ENCODE data around the gene ZBTB48. TPM values are rescaled to one million over a fixed set of nuclear protein-coding genes. Genes with fewer than 3 reads are reported as not detected.
"Not testable (repeated sequence)": the region's sequence is repeated elsewhere in the genome, so short reads cannot be mapped to it uniquely, and the experiment has no call there.

ZBTB48 gene
- total RNA-seq, 2 experiments from 2014 or later = 15.0 to 18.3 TPM

- Mint-ChIP-seq H3K9me3 (no peaks in the 10 kb centered on the region), H3K4me1 (ENCODE audit: low read depth) (no peaks in the 10 kb centered on the region), H3K36me3 (ENCODE audit: low read depth) (peaks cover 17% of the 10 kb centered on the region), H3K27ac (no peak overlapping the region), H3K4me3 (no peak overlapping the region), H3K27me3 (ENCODE audit: low read depth) (no peaks in the 10 kb centered on the region)
- DNase-seq = no peak
- CTCF ChIA-PET = interaction anchor here (0.7 to 1.6 kb wide), 3 partner anchors 83 to 395 kb away, joined by 3 to 4 read pairs (median 3); no protein-coding TSS in a partner anchor
- intact Hi-C loops (cut with micrococcal nuclease) = no loop called here
These were observed 55.5 kb downstream of the ZBTB48 start for GRCh38 chr1:6635161-6635909.

DNA sequence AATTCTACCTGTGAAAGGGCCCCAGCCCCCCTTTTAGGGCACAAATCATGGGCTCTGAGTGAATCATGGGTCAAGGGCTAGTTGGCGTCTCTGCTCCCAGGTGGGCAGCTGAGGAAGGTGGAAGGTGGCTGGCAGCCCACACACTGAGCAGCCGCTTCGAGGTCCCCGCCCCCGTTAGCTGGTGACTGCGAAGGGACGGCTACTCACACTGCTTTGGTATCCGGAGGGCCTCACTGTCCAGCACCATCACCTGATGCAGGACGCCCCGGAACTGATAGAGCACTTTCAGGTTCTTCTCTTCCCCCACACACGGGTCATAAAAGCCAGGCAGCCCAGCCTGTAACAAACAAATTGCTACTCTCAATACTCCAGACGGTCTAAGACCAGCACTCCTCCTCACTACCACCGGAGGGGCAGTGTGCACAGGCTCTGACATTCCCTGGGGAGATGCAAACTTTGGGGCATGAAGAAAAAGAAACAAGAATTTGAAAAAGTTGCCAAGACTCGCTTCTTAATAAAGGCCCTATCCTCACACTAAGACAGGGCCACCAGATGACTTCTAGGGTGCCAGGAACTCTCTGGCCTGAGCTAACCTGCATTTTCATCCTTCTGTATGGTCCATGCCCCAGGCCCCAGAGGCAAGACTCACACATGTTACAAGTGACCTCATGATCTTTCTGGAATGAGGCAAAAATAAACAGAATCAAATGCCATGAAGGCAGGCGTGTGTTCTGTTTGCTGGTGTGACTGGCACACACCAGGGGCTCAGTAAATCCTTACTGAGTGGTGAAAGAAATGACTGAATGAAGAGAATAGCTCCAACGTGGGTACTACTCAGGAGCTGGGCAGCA, 56.3 kb downstream of the ZBTB48 start:
- Mint-ChIP-seq H3K36me3 (ENCODE audit: low read depth) (peaks cover 17% of the 10 kb centered on the region), H3K27me3 (ENCODE audit: low read depth) (no peaks in the 10 kb centered on the region), H3K4me3 (no peak overlapping the region), H3K27ac (no peak overlapping the region), H3K4me1 (ENCODE audit: low read depth) (no peaks in the 10 kb centered on the region), H3K9me3 (no peaks in the 10 kb centered on the region)
- intact Hi-C loops (cut with micrococcal nuclease) = no loop called here
- CTCF ChIA-PET = interaction anchor here (0.6 to 1.8 kb wide), 2 partner anchors 10 to 122 kb away, joined by 4 to 5 read pairs; no protein-coding TSS in a partner anchor
- DNase-seq = no peak

DNA sequence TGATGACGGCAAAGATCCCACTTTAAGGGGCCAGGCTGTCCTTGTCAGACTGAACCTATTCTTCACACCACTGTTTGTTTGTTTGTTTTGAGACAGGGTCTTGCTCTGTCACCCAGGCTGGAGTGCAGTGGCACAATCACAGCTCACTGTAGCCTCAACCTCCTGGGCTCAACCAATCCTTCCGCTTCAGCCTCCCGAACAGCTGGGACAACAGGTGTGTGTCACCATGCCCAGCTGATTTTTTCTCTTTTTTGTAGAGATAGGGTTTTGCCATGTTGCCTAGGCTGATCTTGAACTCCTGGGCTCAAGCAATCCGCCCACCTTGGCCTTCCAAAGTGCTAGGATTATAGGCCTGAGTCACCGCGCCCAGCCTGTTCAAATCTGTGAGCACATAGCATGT, 57.0 kb downstream of the ZBTB48 start:
- H3K9me3 Mint-ChIP-seq; H3K4me1 Mint-ChIP-seq (ENCODE audit: low read depth); H3K4me3 Mint-ChIP-seq; H3K27ac Mint-ChIP-seq; DNase-seq; intact Hi-C loops (cut with micrococcal nuclease); H3K27me3 Mint-ChIP-seq (ENCODE audit: low read depth): not testable (repeated sequence)
- CTCF ChIA-PET = interaction anchor here (0.6 to 1.8 kb wide), 2 partner anchors 10 to 122 kb away, joined by 4 to 5 read pairs; no protein-coding TSS in a partner anchor
- H3K36me3 Mint-ChIP-seq (ENCODE audit: low read depth) = peaks cover 17% of the 10 kb centered on the region

GRCh38 chr1:6637770-6638169, 58.0 kb downstream of the ZBTB48 start:
- Mint-ChIP-seq H3K27me3 (ENCODE audit: low read depth) (no peaks in the 10 kb centered on the region), H3K9me3 (no peaks in the 10 kb centered on the region), H3K27ac (no peak overlapping the region), H3K4me1 (ENCODE audit: low read depth) (no peaks in the 10 kb centered on the region), H3K4me3 (no peak overlapping the region), H3K36me3 (ENCODE audit: low read depth) (peaks cover 19% of the 10 kb centered on the region)
- no peak for DNase-seq
- intact Hi-C loops (cut with micrococcal nuclease) = no loop called here
- CTCF ChIA-PET = interaction anchor here (1.8 kb wide), 1 partner anchor 9 kb away, joined by 5 read pairs; no protein-coding TSS in a partner anchor

DNA sequence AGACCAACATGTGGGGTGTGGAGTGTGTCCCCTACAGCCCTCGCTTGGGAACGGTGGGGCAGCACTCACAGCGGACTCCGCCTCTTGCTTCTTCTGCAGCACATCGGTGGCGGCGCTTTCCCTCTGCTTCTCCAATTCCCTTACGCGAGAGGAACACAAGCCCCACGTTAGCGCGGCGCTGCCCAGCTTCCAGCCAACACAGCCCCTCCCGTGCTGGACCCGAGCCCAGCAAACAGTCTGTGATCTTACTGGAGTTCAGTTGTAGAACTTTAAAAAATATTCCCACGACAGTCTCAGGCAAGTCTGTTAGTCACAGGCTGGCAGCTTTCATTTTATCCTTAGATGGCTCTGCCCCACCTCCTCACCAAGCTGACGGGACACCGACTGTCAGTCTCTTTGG, 58.4 kb downstream of the ZBTB48 start:
- DNase-seq = no peak
- H3K9me3 Mint-ChIP-seq = no peaks in the 10 kb centered on the region
- no peaks in the 10 kb centered on the region for H3K4me1 Mint-ChIP-seq (ENCODE audit: low read depth)
- no peak overlapping the region for H3K4me3 Mint-ChIP-seq
- no peak overlapping the region for H3K27ac Mint-ChIP-seq
- peaks cover 22% of the 10 kb centered on the region for H3K36me3 Mint-ChIP-seq (ENCODE audit: low read depth)
- intact Hi-C loops (cut with micrococcal nuclease) = no loop called here
- CTCF ChIA-PET = no interaction called here
- H3K27me3 Mint-ChIP-seq (ENCODE audit: low read depth) = no peaks in the 10 kb centered on the region

Other genes with a start within 250 kb of the ZBTB48 start
- gene ACOT7, start 186.2 kb upstream of the ZBTB48 start, total RNA-seq = 10 to 100 TPM; 74.2 to 77.6 TPM
- gene HES2, start 160.1 kb upstream of the ZBTB48 start, total RNA-seq = under 1 TPM; 0.14 to 0.74 TPM
- under 1 TPM; 0.50 to 0.79 TPM for gene ESPN, start 155.2 kb upstream of the ZBTB48 start, total RNA-seq
- gene TNFRSF25, start 113.8 kb upstream of the ZBTB48 start, total RNA-seq = 10 to 100 TPM; 82.4 to 87.0 TPM
- 1 to 10 TPM; 1.7 to 1.8 TPM for gene PLEKHG5, start 88.3 kb upstream of the ZBTB48 start, total RNA-seq
- 10 to 100 TPM; 24.6 to 29.6 TPM for gene NOL9, start 25.5 kb upstream of the ZBTB48 start, total RNA-seq
- not detected for gene TAS1R1, start 24.7 kb upstream of the ZBTB48 start, total RNA-seq
- 10 to 100 TPM; 21.0 to 23.3 TPM for gene KLHL21, start 22.9 kb downstream of the ZBTB48 start, total RNA-seq
- 10 to 100 TPM; 10.8 to 11.3 TPM for gene PHF13, start 33.7 kb downstream of the ZBTB48 start, total RNA-seq
- 10 to 100 TPM; 27.3 to 30.9 TPM for gene THAP3, start 44.9 kb downstream of the ZBTB48 start, total RNA-seq
- gene DNAJC11, start 121.8 kb downstream of the ZBTB48 start, total RNA-seq = 10 to 100 TPM; 31.6 to 32.5 TPM
- gene CAMTA1, start 205.5 kb downstream of the ZBTB48 start, total RNA-seq = 10 to 100 TPM; 61.5 to 70.9 TPM

Data from activated naive CD4-positive, alpha-beta T cell treated with anti-CD3 and anti-CD28 coated beads for 36 hours (primary cell).